Activated T-helper 17 cell treated with anti-CD3 and anti-CD28 coated beads, Interleukin-2, amount 50 U/mL, for 72 hours (primary cell): ENCODE results near the gene C14orf39. TPM values are rescaled to one million over a fixed set of nuclear protein-coding genes. Genes with fewer than 3 reads are reported as not detected.
A peak's percentile ranks its signal among the peaks of the same experiment; 100 is the strongest.

Experiments used
- ATAC-seq: fragments of 150-1000 bp; cut with Tn5 transposase; replicated peaks from 2 replicates; pipeline ENCODE4 v1.10.0; 2021; ENCODE audit warnings: mild to moderate bottlenecking, moderate library complexity
- H3K27ac Mint-ChIP-seq: one replicate; pipeline ENCODE4 v1.8.0; 2022; ENCODE audit warnings: mixed read lengths
- H3K27me3 Mint-ChIP-seq: one replicate; pipeline ENCODE4 v1.8.0; 2022; ENCODE audit warnings: mixed read lengths
- H3K36me3 Mint-ChIP-seq: one replicate; pipeline ENCODE4 v1.8.0; 2022; ENCODE audit warnings: low read depth, mild to moderate bottlenecking, mixed read lengths
- H3K4me1 Mint-ChIP-seq: one replicate; pipeline ENCODE4 v1.8.0; 2022; ENCODE audit warnings: mixed read lengths
- H3K4me3 Mint-ChIP-seq: one replicate; pipeline ENCODE4 v1.8.0; 2022; ENCODE audit warnings: mild to moderate bottlenecking, mixed read lengths
- H3K9me3 Mint-ChIP-seq: one replicate; pipeline ENCODE4 v1.8.0; 2022; ENCODE audit warnings: mixed read lengths
- total RNA-seq, 2 donors: library from RNA; stranded (reverse); gene quantifications; one replicate each; pipeline ENCODE4 v1.2.3, GENCODE V29; 2022

The C14orf39 gene
- total RNA-seq = not detected

- Mint-ChIP-seq H3K4me3 (no peak within 1 kb of the TSS), H3K9me3 (peaks cover under 1% of the 10 kb centered on the region), H3K27me3 (peaks cover 10% of the 10 kb centered on the region), H3K27ac (no peak within 1 kb of the TSS), H3K4me1 (no peaks in the 10 kb centered on the region), H3K36me3 (no peaks in the 10 kb centered on the region)
- no peak for ATAC-seq
These were observed at the start of gene C14orf39 for GRCh38 chr14:60485598-60486251. C14orf39 (minus strand) TSS chr14:60486063; CDS start chr14:60485078, 985 bp downstream.

GRCh38 chr14:60532442-60532841, 46.6 kb upstream of the C14orf39 start:
- Mint-ChIP-seq H3K36me3 (no peaks in the 10 kb centered on the region), H3K4me3 (no peak overlapping the region), H3K27me3 (peaks cover 27% of the 10 kb centered on the region), H3K4me1 (no peaks in the 10 kb centered on the region), H3K27ac (no peak overlapping the region), H3K9me3 (peaks cover 6% of the 10 kb centered on the region)
- ATAC-seq = no peak

- Mint-ChIP-seq H3K4me1 (peaks cover 5% of the 10 kb centered on the region), H3K36me3 (no peaks in the 10 kb centered on the region), H3K27me3 (peaks cover 52% of the 10 kb centered on the region), H3K9me3 (no peaks in the 10 kb centered on the region), H3K27ac (no peak overlapping the region), H3K4me3 (peak overlapping the region; percentile 37)
- no peak for ATAC-seq
These were observed 29.8 kb upstream of the C14orf39 start for GRCh38 chr14:60515511-60516289.

- Mint-ChIP-seq H3K4me3 (peak overlapping the region; percentile 31), H3K36me3 (no peaks in the 10 kb centered on the region), H3K27me3 (peaks cover 52% of the 10 kb centered on the region), H3K27ac (no peak overlapping the region), H3K4me1 (peaks cover 5% of the 10 kb centered on the region), H3K9me3 (no peaks in the 10 kb centered on the region)
- ATAC-seq = no peak
These were observed 29.1 kb upstream of the C14orf39 start for GRCh38 chr14:60514741-60515491.

GRCh38 chr14:60514378-60514740, 28.5 kb upstream of the C14orf39 start:
- ATAC-seq = no peak
- peaks cover 55% of the 10 kb centered on the region for H3K27me3 Mint-ChIP-seq
- no peaks in the 10 kb centered on the region for H3K36me3 Mint-ChIP-seq
- H3K4me3 Mint-ChIP-seq = peak overlapping the region; percentile 31
- H3K4me1 Mint-ChIP-seq = peaks cover 5% of the 10 kb centered on the region
- H3K9me3 Mint-ChIP-seq = no peaks in the 10 kb centered on the region
- no peak overlapping the region for H3K27ac Mint-ChIP-seq

GRCh38 chr14:60512973-60513571, 27.2 kb upstream of the C14orf39 start:
- Mint-ChIP-seq H3K4me1 (peaks cover 5% of the 10 kb centered on the region), H3K9me3 (no peaks in the 10 kb centered on the region), H3K27ac (no peak overlapping the region), H3K4me3 (no peak overlapping the region), H3K27me3 (peaks cover 61% of the 10 kb centered on the region), H3K36me3 (no peaks in the 10 kb centered on the region)
- ATAC-seq = no peak

GRCh38 chr14:60512126-60512525, 26.3 kb upstream of the C14orf39 start:
- Mint-ChIP-seq H3K4me1 (peaks cover 5% of the 10 kb centered on the region), H3K36me3 (no peaks in the 10 kb centered on the region), H3K27ac (no peak overlapping the region), H3K4me3 (no peak overlapping the region), H3K9me3 (no peaks in the 10 kb centered on the region), H3K27me3 (peaks cover 64% of the 10 kb centered on the region)
- no peak for ATAC-seq

GRCh38 chr14:60510951-60511599, 25.2 kb upstream of the C14orf39 start:
- Mint-ChIP-seq H3K36me3 (no peaks in the 10 kb centered on the region), H3K9me3 (no peaks in the 10 kb centered on the region), H3K4me1 (peaks cover 3% of the 10 kb centered on the region), H3K4me3 (no peak overlapping the region), H3K27me3 (peaks cover 63% of the 10 kb centered on the region), H3K27ac (no peak overlapping the region)
- ATAC-seq = no peak

- H3K27me3 Mint-ChIP-seq = peaks cover 65% of the 10 kb centered on the region
- H3K4me3 Mint-ChIP-seq = no peak overlapping the region
- no peaks in the 10 kb centered on the region for H3K36me3 Mint-ChIP-seq
- no peak for ATAC-seq
- no peaks in the 10 kb centered on the region for H3K4me1 Mint-ChIP-seq
- no peak overlapping the region for H3K27ac Mint-ChIP-seq
- H3K9me3 Mint-ChIP-seq = no peaks in the 10 kb centered on the region
These were observed 24.5 kb upstream of the C14orf39 start for GRCh38 chr14:60510254-60510950.

GRCh38 chr14:60509438-60510253, 23.8 kb upstream of the C14orf39 start:
- ATAC-seq = no peak
- Mint-ChIP-seq H3K4me1 (no peaks in the 10 kb centered on the region), H3K9me3 (no peaks in the 10 kb centered on the region), H3K27ac (no peak overlapping the region), H3K27me3 (peaks cover 67% of the 10 kb centered on the region), H3K4me3 (no peak overlapping the region), H3K36me3 (no peaks in the 10 kb centered on the region)

- H3K4me1 Mint-ChIP-seq = no peaks in the 10 kb centered on the region
These were observed 23.0 kb upstream of the C14orf39 start, which contains the start of gene SIX6 for GRCh38 chr14:60508707-60509437. SIX6 (plus strand) TSS chr14:60509146; CDS start chr14:60509399, 253 bp downstream.

GRCh38 chr14:60508363-60508706, 22.5 kb upstream of the C14orf39 start:
- Mint-ChIP-seq H3K36me3 (no peaks in the 10 kb centered on the region), H3K27ac (no peak overlapping the region), H3K4me3 (no peak overlapping the region), H3K4me1 (no peaks in the 10 kb centered on the region), H3K9me3 (no peaks in the 10 kb centered on the region), H3K27me3 (peaks cover 68% of the 10 kb centered on the region)
- ATAC-seq = no peak

More at GRCh38 chr14:60508707-60509437, 23.0 kb upstream of the C14orf39 start, which contains the start of gene SIX6:
- Mint-ChIP-seq H3K27ac (no peak within 1 kb of the TSS), H3K4me3 (no peak within 1 kb of the TSS), H3K9me3 (no peaks in the 10 kb centered on the region), H3K36me3 (no peaks in the 10 kb centered on the region), H3K27me3 (peaks cover 64% of the 10 kb centered on the region)
- no peak for ATAC-seq
